Amniotic stem cell (primary cell): ENCODE results near the gene UNG.

Experiments
- DNase-seq: peaks from one replicate; lab custom pipeline; 2025; lab: John Stamatoyannopoulos, UW

Gene UNG

DNA sequence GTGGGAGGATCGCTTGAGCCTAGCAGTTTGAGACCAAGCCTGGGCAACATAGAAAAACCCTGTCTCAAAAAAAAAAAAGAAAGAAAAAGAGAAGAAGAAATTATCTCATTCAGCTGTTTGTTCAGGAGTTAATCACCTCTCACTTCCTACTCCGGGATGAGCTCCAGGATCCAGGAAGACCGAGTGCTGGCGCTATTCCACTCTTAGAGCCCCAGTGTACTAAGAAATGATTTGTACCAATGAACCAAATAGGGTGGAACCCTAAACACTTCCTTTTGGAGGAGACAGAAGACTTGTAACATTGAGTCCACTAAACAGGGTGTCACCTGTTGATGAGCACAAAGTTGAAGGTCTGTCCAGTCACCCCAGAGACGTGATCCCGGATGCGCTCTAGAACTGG, 7.7 kb upstream of the UNG start:
- no peak for DNase-seq

DNA sequence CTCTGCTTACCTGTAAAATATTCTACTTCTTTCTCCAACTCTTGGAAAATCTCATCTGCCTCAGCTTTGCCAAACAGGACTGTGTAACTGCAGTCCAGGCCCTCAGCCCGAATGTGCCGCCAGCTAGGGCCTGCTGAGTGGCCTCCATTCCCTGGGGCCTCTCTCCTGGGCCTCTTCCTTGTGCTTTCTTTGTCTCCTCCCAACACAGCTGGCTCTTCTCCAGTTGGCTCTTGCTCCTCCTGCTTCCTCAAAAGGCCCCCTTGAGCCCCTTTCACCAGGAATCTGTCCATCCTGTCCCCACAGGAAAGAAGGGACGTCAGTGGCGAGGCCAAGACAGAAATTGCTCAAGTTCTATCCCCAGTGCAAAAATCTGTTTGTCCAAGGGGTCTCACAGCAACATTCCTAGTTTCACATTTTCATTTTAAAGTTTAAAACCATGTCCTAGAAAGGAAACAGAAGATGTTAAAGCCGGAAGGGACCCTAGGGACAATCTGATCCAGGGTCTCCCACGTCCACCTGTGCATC, 4.8 kb upstream of the UNG start:
- no peak for DNase-seq

DNA sequence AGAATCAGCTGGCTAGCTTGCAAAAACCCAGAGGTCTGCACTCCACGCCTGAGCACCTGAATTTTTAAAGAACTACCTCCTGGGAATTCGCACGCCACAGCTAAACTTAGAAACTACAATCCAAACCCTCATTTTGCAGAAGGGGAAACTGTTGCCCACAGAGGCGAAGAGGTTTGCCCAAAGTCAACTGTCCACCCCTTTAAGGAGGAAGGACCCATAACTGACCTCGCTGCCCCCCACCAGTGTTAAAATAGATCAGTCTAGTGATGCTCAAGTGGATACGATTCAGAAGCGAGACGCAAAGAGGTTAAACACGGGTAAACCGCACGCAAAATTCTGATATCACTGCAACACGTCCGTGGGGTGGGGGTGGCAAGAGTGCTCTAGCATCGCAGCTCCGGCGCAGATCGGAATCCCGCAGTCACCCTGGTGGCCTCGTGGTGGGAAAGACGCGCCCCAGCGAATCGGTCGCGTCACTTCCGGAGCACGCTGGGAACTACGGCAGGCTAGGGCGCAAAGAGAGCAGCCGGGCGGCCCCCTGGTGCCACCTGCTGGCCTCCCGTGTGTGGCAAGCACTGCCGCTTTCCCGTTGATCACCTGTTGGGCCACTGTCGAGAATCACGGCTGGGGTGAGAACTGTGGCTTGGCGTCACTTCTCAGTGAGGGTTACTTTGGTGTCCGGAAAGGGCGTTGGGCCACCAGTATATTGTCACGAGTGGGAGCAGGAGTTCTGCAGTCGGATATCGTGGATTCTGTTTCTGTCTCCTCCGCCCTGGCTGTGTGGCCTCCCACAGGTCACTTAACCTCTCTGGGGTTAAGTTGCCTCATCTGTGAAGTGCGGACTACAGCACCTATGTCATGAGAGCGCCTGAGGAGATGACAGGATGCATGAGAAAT, 4.1 kb upstream of the UNG start, which contains the start of gene ALKBH2:
Gene ALKBH2, minus strand, starts transcription at position 451 of the 897 bp plus-strand sequence. CDS start 686 bp downstream, outside the sequence.
- peak; percentile 79 for DNase-seq

DNA sequence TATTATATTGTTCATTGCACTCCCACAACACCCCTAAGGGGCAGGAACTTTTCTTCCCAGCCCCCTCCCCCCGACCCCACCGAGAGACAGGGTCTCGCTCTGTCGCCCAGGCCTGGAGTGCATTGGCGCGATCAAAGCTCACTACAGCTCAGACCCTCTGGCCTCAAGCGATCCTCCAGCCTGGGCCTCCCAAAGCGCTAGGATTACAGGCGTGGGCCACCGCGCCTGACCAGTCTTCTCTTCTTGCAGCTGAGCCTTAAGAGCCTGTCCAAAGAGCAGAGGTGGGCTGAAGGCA, 310 bp upstream of the UNG start:
- DNase-seq = no peak

DNA sequence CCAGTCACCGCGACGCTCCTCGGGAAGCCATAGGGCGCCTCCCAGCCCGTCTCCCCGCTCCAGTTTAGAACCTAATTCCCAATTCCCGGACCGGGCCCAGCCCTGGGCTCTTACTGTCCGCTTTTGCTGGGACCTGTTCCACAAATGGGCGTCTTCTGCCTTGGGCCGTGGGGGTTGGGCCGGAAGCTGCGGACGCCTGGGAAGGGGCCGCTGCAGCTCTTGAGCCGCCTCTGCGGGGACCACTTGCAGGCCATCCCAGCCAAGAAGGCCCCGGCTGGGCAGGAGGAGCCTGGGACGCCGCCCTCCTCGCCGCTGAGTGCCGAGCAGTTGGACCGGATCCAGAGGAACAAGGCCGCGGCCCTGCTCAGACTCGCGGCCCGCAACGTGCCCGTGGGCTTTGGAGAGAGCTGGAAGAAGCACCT, 797 bp downstream of the UNG start:
- DNase-seq = no peak

DNA sequence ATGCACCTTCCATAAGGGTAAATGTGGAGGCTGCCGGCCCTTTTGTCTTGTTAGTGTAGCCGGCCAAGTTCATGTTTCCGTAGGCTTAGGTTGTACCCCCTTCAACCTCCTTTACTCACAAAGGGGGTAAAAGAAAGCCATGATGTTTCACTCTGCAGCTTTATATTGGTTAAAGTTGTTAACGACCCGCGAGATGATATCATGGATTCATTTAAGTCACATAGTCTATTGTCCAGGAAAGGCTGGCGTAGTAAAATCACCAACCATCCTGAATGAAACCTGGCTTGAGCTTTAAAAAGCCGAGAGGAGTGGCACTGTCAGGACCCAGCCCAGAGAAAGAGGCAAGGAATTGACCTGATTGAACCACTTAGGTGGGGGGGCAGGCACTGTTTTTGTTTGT, 1.3 kb downstream of the UNG start:
- no peak for DNase-seq

DNA sequence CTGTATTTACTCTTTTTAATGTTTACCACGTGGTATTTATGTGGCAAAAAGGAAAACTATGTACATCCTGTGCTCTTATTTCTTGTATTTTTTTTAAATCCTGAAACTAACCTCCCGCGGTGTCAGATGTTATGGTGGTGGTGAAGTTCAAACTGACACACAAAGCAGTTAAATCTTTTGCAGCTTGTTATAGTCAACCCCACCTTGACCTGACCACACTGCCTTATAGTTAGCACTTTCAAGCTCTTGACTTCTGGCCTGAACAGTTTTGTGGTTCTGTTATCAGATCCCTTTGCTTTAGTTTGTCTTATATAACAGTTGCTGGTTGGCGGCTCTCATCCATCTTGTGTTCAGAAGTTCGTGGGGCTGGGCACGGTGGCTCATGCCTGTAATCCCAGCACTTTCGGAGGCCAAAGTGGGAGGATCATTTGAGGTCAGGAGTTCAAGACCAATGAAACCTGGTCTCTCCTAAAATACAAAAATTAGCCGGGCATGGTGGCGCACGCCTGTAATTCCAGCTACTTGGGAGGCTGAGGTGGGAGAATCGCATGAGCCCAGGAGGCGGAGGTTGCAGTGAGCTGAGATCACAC, 2.1 kb downstream of the UNG start:
- no peak for DNase-seq

DNA sequence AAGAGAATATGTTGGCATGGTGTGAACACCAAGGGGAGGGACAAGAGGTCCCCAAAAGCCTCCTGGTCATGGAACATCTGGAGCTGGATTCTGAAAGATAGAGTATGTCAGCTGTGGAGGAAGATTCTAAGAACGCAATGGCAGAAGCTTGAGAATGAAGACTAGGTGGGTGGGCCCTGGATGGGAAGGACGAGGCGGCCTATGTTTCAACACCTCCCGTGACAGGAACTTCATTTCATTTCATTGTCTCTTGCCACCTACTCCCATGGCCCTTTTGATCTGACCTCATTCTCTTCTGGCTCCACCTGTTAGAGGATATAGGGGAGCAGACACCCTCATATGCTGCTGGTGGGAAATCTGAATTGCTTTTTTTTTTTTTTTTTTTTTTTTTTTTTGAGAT, 3.3 kb downstream of the UNG start:
- DNase-seq = no peak

DNA sequence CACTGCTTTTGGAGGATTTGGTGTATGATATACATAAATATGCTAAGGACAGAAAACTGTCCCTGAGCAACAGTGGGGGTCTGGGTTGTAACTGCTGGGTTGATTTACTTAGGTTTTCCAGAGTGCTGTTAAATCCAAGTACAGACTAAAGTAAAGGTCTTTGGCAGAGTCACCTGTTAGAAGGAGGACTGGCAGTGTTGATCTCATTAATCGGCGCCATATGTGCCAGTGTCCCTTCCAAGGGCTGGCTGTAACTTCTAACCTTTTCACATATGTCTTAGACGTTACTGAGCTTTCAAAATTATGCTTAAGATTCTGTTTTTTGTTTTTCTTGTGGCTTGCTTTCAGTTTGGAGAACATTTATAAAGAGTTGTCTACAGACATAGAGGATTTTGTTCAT, 5.1 kb downstream of the UNG start:
- DNase-seq = no peak

DNA sequence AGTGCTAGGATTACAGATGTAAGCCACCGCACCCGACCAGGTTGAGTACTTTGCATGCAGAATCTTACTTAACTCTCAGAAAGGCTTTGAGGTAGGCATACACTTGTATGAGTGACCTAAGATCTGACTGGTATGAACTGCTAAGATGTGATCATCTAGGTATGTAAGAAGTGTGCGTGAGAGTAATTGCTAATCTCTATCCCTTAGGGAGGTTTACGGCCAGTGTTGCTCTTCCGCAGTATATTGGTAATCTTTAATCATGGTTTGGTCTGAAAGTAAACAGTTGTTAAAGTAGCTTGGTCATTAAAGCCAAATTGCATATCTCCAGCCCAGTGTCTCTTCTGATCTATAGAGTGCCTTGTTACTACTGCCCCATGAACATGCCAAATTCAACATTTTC, 7.8 kb downstream of the UNG start:
- DNase-seq = no peak

DNA sequence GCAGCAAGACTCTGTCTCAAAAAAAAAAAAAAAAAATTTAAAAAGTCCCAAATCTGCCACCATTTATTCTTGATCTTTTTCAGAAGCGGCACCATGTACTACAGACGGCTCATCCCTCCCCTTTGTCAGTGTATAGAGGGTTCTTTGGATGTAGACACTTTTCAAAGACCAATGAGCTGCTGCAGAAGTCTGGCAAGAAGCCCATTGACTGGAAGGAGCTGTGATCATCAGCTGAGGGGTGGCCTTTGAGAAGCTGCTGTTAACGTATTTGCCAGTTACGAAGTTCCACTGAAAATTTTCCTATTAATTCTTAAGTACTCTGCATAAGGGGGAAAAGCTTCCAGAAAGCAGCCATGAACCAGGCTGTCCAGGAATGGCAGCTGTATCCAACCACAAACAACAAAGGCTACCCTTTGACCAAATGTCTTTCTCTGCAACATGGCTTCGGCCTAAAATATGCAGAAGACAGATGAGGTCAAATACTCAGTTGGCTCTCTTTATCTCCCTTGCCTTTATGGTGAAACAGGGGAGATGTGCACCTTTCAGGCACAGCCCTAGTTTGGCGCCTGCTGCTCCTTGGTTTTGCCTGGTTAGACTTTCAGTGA, 12.5 kb downstream of the UNG start:
- no peak for DNase-seq

DNA sequence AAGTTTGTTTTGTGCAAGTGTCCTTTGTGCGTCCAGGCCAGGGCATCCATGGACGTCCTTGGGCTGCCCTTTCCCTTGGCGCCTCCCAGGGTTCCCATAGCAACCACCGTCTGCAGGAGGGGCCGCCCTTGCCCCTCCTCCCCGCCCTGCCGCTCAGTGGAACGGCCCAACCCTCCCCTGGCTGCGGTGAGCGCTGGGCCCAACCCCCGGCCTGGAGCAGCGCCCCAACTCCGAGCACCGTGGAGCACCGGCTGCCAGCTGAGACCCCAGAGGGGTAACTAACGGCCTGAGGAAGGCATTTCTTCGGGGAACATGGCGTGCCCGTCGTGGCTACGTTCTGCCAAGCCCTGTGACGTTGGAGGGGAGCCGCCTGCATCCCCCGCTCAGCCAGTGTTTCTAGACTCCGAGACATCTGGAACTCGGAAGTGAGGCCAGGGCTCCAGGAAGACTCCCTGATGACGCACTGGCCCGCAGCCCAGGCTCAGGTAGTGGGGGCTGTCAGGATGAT, 13.6 kb downstream of the UNG start:
- peak; percentile 35 for DNase-seq

DNA sequence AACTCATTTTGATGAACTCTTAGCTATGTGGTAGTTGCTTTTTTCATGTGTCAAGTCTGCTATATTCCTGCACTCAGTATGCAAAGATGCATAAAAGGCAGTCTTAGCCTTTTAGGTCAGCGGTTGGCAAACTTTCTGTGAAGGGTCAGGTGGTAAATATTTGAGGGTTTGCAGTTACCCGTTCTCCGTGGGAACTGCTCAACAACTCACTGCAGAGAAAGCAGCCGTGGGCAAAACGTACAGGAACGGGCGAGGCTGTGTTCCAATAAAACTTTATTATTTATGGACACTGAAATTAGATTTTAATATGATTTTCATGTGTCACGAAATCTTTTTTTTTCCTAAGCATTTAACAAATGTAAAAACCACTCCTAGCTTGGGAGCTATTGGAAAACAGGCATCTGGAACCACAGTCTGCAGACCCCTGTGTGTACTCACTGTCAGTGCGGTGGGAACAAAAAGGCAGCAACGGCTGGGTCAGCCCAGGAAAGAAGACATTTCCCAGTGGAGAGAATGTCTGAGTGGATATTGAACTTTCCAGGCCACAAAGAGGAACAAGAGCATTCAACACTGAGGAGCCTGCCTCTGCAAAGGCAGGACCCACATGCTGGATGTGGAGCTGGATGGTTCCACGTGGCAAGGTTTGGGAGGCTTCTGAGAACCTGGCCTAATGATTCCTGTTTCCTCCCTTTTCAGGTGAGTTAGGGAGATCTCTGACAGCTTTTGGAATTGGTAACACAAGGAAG, 15.5 kb downstream of the UNG start:
- DNase-seq = no peak

DNA sequence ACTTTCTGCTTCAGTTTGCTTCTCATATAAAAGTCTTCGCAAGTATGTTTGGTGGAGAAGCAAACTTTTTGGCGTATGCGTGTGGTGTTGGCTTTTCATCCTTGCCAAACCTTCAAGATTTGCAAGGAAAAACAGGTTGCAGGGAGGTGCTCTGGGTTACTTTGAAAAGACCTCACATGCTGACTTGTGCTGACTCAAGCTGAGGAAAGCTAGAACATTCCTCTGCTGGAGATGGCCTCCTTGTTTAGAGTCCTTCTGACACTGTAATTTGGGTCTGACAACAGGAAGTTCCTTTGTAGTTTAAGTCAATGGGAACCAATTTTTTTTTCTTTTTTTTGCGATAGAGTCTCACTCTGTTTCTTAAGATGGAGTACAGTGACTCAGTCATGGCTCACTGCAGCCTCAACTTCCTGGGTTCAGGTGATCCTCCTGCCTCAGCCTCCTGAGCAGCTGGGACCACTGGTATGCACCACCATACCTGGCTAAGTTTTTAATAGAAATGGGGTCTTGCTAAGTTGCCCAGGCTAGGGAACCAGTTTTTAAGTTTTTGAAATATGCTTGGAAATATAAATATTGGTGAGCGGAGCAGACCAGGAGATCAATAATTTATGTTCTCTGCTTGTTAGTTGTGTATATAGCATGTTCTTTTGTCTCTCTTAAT, 16.4 kb downstream of the UNG start:
- DNase-seq = no peak

DNA sequence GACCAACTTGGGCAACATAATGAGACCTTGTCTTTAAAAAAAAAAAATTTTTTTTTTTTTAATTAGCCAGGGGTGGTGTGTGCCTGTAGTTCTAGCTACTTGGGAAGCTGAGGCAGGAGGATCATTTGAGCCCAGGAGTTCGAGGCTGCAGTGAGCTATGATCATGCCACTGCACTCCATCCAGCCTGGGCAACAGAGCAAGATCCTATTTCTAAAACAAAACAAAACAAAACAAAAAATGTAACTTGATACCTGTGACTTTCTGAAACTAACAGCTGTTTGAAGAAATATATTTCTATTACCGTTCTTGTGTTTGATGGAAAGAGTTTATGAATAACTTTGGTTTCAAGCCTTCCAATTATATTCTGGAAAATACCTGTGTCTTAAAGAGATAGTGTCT, 17.2 kb downstream of the UNG start:
- DNase-seq = no peak

DNA sequence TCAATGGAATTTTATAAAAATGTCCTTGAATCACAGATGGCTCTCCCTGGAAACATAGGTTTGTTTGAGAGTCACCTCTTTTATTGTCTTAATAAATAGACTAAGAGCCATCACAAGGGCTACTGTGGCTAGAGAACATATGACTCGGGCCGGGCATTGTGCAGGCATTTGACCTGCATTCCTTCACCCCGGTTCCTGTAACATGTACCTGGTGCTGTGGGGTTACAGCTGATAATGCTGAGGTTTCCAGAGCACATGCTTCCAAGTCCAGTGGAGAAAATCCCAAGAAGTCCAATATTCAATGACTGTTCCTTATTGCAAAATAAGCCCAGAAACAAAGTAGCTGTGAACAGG, 18.0 kb downstream of the UNG start:
- DNase-seq = no peak

DNA sequence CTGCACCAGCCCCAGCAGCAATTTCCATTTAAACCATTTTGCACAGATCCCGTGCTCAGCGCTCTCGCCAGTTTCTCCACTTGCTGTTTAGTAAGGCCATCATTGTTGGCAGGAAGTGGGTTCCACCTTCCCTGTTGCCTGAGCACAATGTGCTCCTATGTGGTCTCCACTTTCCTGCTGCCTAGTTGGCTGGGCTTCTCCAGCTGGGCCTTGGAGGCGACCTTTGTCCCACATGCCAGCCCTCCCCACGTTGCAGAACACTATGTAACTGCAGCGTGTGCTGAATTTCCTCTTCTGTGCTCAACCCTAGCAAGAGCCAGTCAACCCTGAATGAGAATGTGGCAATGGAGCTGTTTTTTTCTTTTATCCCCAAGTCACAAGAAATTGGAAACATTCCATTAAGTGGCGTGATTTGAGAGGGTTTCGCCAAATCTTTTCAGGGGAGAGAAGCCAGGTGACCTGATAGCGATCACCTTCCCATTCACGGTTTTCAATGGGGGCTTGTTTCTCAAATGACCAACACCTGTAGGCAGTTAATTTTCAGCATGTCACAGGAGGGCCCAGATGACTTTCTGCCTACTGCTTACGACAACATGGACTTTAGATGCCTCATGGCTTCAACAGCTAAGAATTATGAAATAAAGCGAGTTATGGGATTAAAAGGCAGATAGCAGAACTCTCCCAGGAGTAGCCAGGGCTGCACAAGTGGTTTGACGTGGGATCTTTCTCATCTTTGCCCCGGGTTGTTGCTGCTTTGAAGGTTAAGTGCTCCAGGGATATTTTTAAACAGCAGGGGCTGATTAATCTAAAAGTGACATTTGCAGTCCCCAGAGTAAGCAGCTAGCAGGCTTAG, 18.6 kb downstream of the UNG start, which contains the start of gene ACACB:
Gene ACACB, plus strand, starts transcription at position 830 of the 853 bp plus-strand sequence. CDS start 22,819 bp downstream, outside the sequence.
- DNase-seq = no peak

DNA sequence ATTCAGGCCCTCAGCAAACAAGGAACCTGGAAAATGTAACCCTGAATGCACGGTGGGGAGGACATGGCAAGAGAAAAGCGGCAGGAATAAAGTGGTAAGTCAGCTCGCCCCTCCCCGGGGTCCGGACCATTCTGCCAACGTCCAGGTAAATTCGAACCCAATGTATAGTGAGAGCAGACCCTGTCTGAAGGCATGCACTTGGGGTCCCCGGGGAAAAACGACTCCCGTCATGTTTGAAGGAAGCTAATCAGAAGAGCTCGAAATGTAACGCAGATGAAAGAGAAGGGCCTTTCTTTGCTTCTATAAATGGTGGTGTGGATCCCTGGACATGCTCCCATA, 19.2 kb downstream of the UNG start:
- DNase-seq = no peak

DNA sequence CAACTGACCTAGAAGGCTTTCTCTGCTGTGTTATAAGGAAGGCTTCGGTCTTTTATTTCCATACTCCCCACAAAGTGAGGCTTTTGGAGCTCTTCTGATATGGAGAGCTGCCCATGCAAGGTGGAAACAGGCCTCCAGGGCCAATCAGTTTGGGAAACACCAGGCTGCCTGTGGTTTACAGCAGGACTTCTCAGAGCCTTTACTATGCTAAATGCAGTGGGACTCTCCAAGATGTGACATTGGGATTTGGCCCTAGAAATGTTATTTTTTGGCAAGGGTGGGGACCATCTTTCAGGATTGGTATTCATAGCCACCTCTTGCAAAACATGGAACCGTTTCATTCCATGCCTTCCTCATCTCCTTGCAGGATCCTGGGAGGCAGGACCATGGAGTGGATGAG, 22.7 kb downstream of the UNG start:
- no peak for DNase-seq

DNA sequence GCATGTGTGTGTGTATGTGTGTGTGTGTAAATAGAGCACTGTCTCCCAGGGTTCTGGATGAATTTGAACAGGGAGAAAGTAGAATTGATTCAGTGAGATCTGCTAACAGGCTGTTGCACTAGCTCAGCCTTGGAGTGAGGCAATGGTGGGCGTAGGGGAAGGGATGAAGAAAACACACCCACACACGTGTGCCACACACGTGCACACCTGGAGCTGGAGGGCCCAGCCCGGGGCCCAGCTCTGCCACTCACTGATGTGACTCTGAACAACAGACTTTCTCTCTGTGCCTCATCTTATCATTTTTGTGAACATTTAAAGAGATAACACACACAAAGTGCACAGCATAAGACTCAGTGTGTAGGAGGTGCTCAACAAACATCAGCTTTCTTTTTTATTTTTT, 23.2 kb downstream of the UNG start:
- no peak for DNase-seq

DNA sequence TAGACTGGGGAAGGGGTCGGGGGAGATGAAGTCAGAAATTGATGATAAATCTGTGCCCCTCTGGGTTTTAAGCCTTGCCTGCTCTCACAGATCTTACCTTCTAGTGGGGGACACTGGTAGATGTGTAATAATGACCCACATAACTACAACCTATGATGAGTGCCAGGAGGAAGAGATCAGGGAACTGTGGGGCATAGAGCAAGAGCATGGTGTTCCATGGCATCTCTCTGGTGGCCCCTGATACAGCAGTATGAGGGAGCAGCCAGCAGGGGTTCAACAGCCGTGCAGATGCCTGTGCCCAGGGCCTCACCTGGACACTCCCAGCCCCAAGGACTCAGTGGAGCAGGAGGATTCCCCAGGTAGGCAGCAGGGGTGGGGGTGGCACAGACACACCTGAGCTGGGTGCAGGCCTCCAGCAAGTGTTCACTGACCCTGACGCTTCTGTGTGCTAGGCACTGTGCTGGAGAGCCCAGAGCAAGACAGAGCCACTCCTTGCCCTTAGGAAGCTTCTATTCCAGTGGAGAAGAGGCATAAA, 24.0 kb downstream of the UNG start:
- no peak for DNase-seq
